GM10248 (cell line): ENCODE data around the gene BAZ1B.

Experiments
- CTCF ChIA-PET: fragments of 300-600 bp; sonication (Branson Sonifier 250); formaldehyde crosslinking; extraction: SDS; loops from one replicate; lab custom pipeline; 2021; ENCODE audit warnings: antibody characterized with exemption; lab: Yijun Ruan, JAX
- POLR2A ChIA-PET: fragments of 350-650 bp; sonication (Branson Sonifier 250); formaldehyde crosslinking; extraction: SDS; loops from one replicate; lab custom pipeline; 2020; ENCODE audit warnings: antibody characterized with exemption; lab: Yijun Ruan, JAX
- DNase-seq: peaks from one replicate; pipeline ENCODE4 v3.0.0; 2012; ENCODE audit errors: extremely low spot score
- CTCF ChIP-seq: IDR thresholded peaks from 2 replicates; pipeline ENCODE4 v1.5.1; 2012; ENCODE audit warnings: mild to moderate bottlenecking, low read depth; ENCODE audit errors: extremely low read depth, missing control alignments, control extremely low read depth

BAZ1B gene

GRCh38 chr7:73439410-73439704 lies 82.7 kb downstream of the BAZ1B start:
- ChIA-PET POLR2A (interaction anchor here (0.5 kb wide), 1 partner anchor 80 kb away, joined by 5 read pairs; no protein-coding TSS in a partner anchor), CTCF (no interaction called here)
- TF ChIP-seq CTCF: no peak
- no peak for DNase-seq

DNA sequence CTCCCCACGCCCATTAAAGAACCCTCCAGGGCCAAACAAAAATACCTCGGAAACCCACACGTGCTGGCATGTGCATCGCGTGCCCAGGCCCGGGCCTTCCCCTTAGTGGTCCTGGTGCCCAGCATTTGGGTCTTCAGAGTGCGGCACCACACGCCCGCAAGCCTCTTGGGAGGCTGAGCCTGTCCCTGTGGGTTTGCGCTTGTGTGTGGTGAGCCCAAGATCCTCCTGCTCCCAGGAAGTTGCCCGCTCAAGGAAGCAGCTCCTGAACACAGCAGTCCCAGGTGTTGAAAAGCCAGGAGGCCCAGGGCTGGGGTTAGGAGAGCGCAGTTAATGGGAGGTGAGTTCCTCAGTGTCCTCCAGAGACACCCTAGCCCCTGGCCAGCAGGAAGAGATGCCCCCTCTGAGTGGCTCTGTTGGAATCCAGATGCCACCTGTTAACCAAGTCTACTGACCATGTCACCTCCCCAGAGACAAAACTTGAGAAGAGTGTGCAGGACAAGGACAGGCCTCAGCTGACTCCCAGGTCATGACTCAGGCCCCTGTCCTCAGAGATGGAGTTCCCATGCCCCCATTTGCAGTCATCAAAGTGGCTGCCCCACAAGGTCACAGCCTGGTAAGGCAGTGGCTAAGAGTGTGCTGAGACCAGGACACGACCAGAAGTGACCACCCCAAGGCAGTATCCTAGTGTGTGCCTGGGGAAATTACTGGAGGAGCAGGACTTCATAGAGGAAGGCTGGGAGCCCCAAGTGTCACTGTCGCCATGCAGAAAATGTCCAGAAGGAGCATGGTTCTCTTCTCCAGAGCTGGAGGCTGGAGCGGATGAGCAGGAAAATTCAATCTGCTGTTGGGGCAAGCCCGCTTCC lies 83.3 kb downstream of the BAZ1B start:
- TF ChIP-seq CTCF: no peak
- no peak for DNase-seq
- POLR2A ChIA-PET: no interaction called here
- CTCF ChIA-PET: interaction anchor here (1.1 kb wide), 1 partner anchor 11 kb away, joined by 3 read pairs; no protein-coding TSS in a partner anchor

GRCh38 chr7:73437621-73438416 lies 84.3 kb downstream of the BAZ1B start:
- DNase-seq: no peak
- CTCF ChIA-PET: interaction anchor here (1.1 to 1.5 kb wide), 2 partner anchors 7 to 12 kb away, joined by 3 to 5 read pairs; no protein-coding TSS in a partner anchor
- POLR2A ChIA-PET: no interaction called here
- TF ChIP-seq CTCF: no peak

DNA sequence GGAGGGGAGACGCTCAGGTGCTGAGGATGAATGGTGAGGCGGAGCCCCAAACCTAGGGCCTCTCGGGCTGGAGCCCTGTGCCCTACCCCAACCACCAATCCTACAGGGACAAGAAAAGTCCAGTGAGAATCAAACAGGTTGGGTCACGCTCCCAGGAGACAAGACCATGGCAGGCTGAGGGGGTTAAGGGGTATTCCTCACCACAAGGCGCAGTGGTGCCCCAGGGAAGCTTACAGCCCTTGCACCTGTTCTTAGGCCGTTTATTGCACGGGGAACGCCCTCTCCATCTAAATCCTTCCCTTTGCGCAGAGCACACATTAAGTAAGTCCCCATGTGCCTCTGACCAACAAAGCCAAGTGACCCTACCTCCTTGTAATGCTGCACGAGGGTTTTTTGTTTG lies 85.0 kb downstream of the BAZ1B start:
- ChIA-PET POLR2A (no interaction called here), CTCF (interaction anchor here (1.5 kb wide), 1 partner anchor 8 kb away, joined by 5 read pairs; no protein-coding TSS in a partner anchor)
- no peak for DNase-seq
- TF ChIP-seq CTCF: no peak

DNA sequence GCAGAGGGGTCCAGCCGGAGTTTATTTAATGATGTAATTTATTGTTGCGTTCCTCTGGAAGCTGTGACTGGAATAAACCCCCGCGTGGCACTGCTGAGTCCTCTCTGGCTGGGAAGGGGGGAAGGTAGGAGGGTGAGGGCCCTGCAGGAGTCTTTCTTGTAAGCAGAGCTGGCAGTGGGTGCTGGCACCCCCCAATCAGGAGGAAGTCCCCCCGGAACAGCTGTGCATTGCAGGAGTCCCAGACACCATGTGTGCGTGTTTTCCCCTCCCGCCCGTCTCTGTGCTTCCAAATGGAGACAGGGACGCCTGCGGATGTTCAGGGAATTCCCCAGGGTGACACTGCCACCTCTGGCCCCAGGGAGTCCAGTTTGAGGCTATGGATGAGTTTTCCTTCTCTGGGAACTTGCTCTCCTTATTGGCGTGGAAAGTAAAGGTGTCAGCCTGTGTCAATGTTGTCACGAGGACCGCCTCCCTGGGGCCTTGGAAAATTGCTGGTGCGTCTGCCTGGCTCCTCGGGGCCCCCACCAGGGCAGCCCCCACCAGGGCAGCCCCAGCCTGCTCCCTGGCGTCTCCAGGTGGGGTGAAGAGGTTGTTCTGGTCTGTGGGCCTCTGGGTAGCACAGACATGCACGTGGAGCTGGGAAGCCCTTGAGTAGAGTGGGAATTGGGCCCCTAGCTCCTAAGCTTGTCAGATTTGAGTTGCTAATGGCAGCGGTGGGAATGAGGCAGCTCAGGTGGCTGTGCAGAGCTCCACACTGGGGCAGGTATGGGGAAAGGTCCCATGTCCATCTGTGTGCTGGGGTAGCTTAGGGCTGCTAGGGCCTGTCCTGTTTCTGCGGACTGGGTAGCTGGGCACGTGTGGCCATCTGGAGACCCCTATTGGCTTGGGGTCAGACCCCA lies 85.8 kb downstream of the BAZ1B start:
- no peak for TF ChIP-seq CTCF
- no peak for DNase-seq
- POLR2A ChIA-PET: no interaction called here
- CTCF ChIA-PET: interaction anchor here (1.5 to 1.9 kb wide), 2 partner anchors 9 to 15 kb away, joined by 5 to 12 read pairs; no protein-coding TSS in a partner anchor
